GM23338 (cell line): Measurements from ENCODE around the gene KRT33B. TPM values are rescaled to one million over a fixed set of nuclear protein-coding genes. Genes with fewer than 3 reads are reported as not detected.
A peak's percentile ranks its signal among the peaks of the same experiment; 100 is the strongest.

Experiments used
- ATAC-seq: fragments of 200-7000 bp; cut with Tn5 transposase; 3 replicates; pipeline ENCODE4 v1.9.1; 2020
- DNase-seq: peaks from one replicate; pipeline ENCODE4 v3.0.0-alpha.2; 2015; ENCODE audit warnings: low spot score
- H2AFZ ChIP-seq: fragments of 200-600 bp; sonication (generic); 2 replicates; pipeline ENCODE4 v1.8.0; 2016; ENCODE audit warnings: antibody characterized with exemption, mild to moderate bottlenecking, moderate library complexity
- H3F3A ChIP-seq: fragments of 200-600 bp; sonication (generic); replicated peaks from 2 replicates; pipeline ENCODE4 v1.8.0; 2017; ENCODE audit warnings: antibody characterized with exemption, mixed run types, low read depth
- H3K27ac ChIP-seq: fragments of 200-600 bp; sonication (generic); 2 replicates; pipeline ENCODE4 v1.6.1; 2016; ENCODE audit warnings: low read depth
- H3K27me3 ChIP-seq: fragments of 200-600 bp; sonication (generic); 2 replicates; pipeline ENCODE4 v1.8.0; 2016; ENCODE audit warnings: mild to moderate bottlenecking, mixed run types, moderate library complexity; ENCODE audit not compliant: insufficient read depth
- H3K36me3 ChIP-seq: fragments of 200-600 bp; sonication (generic); 2 replicates; pipeline ENCODE4 v1.8.0; 2016; ENCODE audit warnings: mild to moderate bottlenecking; ENCODE audit not compliant: insufficient read depth
- H3K4me1 ChIP-seq: fragments of 200-600 bp; sonication (generic); 2 replicates; pipeline ENCODE4 v1.8.0; 2016; ENCODE audit warnings: mild to moderate bottlenecking, moderate library complexity; ENCODE audit not compliant: insufficient read depth
- H3K4me2 ChIP-seq: fragments of 200-600 bp; sonication (generic); 2 replicates; pipeline ENCODE4 v1.7.1; 2017; ENCODE audit warnings: mixed run types
- H3K4me3 ChIP-seq: fragments of 200-600 bp; sonication (generic); 2 replicates; pipeline ENCODE4 v1.6.1; 2016; ENCODE audit warnings: mixed run types
- H3K79me2 ChIP-seq: fragments of 200-600 bp; sonication (generic); replicated peaks from 2 replicates; pipeline ENCODE4 v1.8.0; 2017; ENCODE audit warnings: mild to moderate bottlenecking; ENCODE audit not compliant: insufficient read depth
- H3K9me2 ChIP-seq: fragments of 200-600 bp; sonication (generic); 2 replicates; pipeline ENCODE4 v1.8.0; 2017; ENCODE audit not compliant: insufficient read depth
- H4K20me1 ChIP-seq: fragments of 200-600 bp; sonication (generic); replicated peaks from 2 replicates; pipeline ENCODE4 v1.8.0; 2017; ENCODE audit warnings: mild to moderate bottlenecking; ENCODE audit not compliant: insufficient read depth
- H3K27ac Mint-ChIP-seq: 2 replicates; pipeline ENCODE4 v1.8.0; 2020; ENCODE audit warnings: inconsistent platforms, mild to moderate bottlenecking, moderate library complexity, mixed read lengths
- H3K27me3 Mint-ChIP-seq: 3 replicates; pipeline ENCODE4 v1.8.0; 2022; ENCODE audit warnings: low read depth, mild to moderate bottlenecking, moderate library complexity, mixed read lengths, inconsistent platforms; ENCODE audit not compliant: insufficient read depth, poor library complexity
- H3K36me3 Mint-ChIP-seq: 3 replicates; pipeline ENCODE4 v1.8.0; 2021; ENCODE audit warnings: low read depth, mild to moderate bottlenecking, inconsistent platforms, moderate library complexity, mixed read lengths
- H3K4me1 Mint-ChIP-seq: 3 replicates; pipeline ENCODE4 v1.8.0; 2020; ENCODE audit warnings: mild to moderate bottlenecking, inconsistent platforms, mixed read lengths
- H3K4me3 Mint-ChIP-seq: 3 replicates; pipeline ENCODE4 v1.8.0; 2021; ENCODE audit warnings: moderate library complexity, mild to moderate bottlenecking, inconsistent platforms, mixed read lengths
- H3K9me3 Mint-ChIP-seq: 3 replicates; pipeline ENCODE4 v1.8.0; 2020; ENCODE audit warnings: moderate library complexity, mild to moderate bottlenecking, inconsistent platforms, mixed read lengths
- EZH2 ChIP-seq: fragments of 200-600 bp; sonication (generic); IDR thresholded peaks from one replicate; pipeline ENCODE4 v1.8.0; 2017; ENCODE audit warnings: antibody characterized with exemption, mild to moderate bottlenecking, low read depth; ENCODE audit not compliant: unreplicated experiment
- EZH2phosphoT487 ChIP-seq: fragments of 200-600 bp; sonication (generic); IDR thresholded peaks from one replicate; pipeline ENCODE4 v1.8.1; 2018; ENCODE audit warnings: antibody characterized with exemption; ENCODE audit not compliant: unreplicated experiment
- NANOG ChIP-seq: IDR thresholded peaks from 2 replicates; pipeline ENCODE4 v1.6.1; 2016; ENCODE audit warnings: antibody characterized with exemption, borderline replicate concordance
- POLR2AphosphoS5 ChIP-seq: IDR thresholded peaks from 2 replicates; pipeline ENCODE4 v1.6.1; 2016; ENCODE audit warnings: antibody characterized with exemption, low read depth
- STAT1 ChIP-seq: IDR thresholded peaks from one replicate; pipeline ENCODE4 v1.6.1; 2016; ENCODE audit warnings: antibody characterized with exemption; ENCODE audit not compliant: unreplicated experiment
- ZNF114 ChIP-seq: fragments of 250-450 bp; sonication (Bioruptor Pico); IDR thresholded peaks from 2 replicates; pipeline ENCODE4 v1.5.0; 2020; ENCODE audit warnings: mild to moderate bottlenecking, moderate library complexity
- polyA plus RNA-seq: library from polyadenylated mRNA; unstranded; fragments of >200 nt; fragmentation: Nextera tagmentation; extraction: Ambion mirVana; gene quantifications from 2 replicates; pipeline ENCODE4 v1.2.1, GENCODE V29; 2016
- total RNA-seq: library from RNA; depleted of rRNA; stranded (reverse); fragments of >200 nt; shearing (Covaris generic); gene quantifications from 2 replicates; pipeline ENCODE4 v1.2.3, GENCODE V29; 2014
- TF ChIP-seq, protein P1 (sequence below), 2 experiments: fragments of 200-600 bp in 1 of 2; sonication (generic) in 1 of 2; conservative IDR thresholded peaks; 2 replicates each; pipeline versions ENCODE4 v1.5.1 to v1.6.1; 2016 to 2017; ENCODE audit warnings: antibody characterized with exemption in 2 of 2, low read depth in 2 of 2, mild to moderate bottlenecking in 2 of 2, moderate library complexity in 1 of 2

The KRT33B gene
- total and polyA plus RNA-seq, 2 experiments from 2014 or later: not detected

DNA sequence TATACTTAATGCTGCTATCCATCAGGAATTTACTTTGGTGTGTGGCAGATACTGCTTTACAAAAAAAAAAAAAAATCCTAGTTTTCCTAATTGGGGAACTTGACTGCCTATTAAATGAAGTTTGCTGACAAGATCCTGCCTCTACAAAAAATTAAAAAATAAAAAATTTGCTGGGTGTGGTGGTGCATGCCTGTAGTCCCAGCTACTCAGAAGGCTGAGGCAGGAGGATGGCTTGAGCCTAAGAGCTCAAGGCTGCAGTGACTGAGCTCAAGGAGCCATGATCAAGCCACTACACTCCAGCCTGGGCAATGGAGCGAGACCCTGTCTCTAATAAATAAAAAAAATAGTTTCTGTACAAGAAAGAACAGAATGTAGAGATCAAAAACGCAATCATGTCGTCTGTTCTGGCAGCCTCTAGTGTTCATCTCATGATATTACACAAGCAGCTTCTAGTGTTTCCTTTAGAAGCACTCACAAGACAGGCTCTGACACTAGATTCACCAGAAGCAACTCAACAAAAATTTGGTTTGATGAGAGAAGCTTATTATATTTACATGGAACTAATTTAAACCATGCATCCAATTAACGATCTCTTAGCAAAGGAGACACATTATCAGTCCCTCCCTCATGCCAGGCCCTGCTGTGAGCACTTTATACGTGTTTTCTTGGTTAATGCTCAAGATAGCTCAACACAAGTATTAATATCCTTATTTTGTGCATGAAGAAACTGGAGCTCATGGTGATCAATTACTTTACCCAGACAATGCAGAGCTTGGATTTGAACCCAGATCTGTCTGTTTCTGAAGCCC, 47.3 kb downstream of the KRT33B start:
- Mint-ChIP-seq H3K4me1 (no peaks in the 10 kb centered on the region; the same call in 2 of the 3 replicates), H3K4me3 (no peak overlapping the region), H3K27ac (no peak overlapping the region), H3K9me3 (peaks cover 9% of the 10 kb centered on the region; the same call in 2 of the 3 replicates), H3K27me3 (peaks cover 9% of the 10 kb centered on the region), H3K36me3 (peaks cover 6% of the 10 kb centered on the region; the same call in 1 of the 3 replicates)
- no peak for TF ChIP-seq NANOG
- TF ChIP-seq, protein P1, sequence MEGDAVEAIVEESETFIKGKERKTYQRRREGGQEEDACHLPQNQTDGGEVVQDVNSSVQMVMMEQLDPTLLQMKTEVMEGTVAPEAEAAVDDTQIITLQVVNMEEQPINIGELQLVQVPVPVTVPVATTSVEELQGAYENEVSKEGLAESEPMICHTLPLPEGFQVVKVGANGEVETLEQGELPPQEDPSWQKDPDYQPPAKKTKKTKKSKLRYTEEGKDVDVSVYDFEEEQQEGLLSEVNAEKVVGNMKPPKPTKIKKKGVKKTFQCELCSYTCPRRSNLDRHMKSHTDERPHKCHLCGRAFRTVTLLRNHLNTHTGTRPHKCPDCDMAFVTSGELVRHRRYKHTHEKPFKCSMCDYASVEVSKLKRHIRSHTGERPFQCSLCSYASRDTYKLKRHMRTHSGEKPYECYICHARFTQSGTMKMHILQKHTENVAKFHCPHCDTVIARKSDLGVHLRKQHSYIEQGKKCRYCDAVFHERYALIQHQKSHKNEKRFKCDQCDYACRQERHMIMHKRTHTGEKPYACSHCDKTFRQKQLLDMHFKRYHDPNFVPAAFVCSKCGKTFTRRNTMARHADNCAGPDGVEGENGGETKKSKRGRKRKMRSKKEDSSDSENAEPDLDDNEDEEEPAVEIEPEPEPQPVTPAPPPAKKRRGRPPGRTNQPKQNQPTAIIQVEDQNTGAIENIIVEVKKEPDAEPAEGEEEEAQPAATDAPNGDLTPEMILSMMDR (conservative IDR thresholded peaks at IDR 0.05; ENCODE audit: low read depth in 2 of 2): peak; percentile 61 to 72
- H3K27ac ChIP-seq: no peak overlapping the region
- H3K4me2 ChIP-seq: no peak overlapping the region
- peak; percentile 57 for ATAC-seq
- no peaks in the 10 kb centered on the region for H3K36me3 ChIP-seq
- H3K27me3 ChIP-seq: no peaks in the 10 kb centered on the region
- H3F3A ChIP-seq: no peaks in the 10 kb centered on the region
- H4K20me1 ChIP-seq: no peaks in the 10 kb centered on the region
- peak; percentile 67 for DNase-seq
- no peaks in the 10 kb centered on the region for H3K9me2 ChIP-seq
- H3K4me3 ChIP-seq: no peak overlapping the region
- no peaks in the 10 kb centered on the region for H3K79me2 ChIP-seq
- H2AFZ ChIP-seq: no peak overlapping the region
- H3K4me1 ChIP-seq: no peaks in the 10 kb centered on the region

DNA sequence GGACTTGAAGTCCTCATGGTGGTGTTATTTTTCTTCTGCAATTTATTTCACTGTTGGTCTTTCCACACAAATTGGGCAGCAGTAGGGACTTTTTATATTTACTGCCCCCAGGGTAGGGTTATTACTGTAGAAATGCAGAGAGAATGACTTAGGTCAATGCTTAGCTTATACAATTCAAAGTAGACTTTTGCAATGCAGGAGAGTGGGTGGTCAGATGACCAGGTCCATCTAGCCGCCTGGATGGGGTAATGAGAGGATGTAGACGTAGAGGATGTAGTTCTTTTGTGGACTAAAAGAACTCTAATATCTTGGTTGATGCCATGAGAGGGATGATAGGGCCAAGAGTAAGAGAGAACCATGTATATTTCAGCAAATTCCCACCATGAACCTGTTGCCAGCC, 51.4 kb downstream of the KRT33B start:
- Histone ChIP-seq H3F3A (no peaks in the 10 kb centered on the region), H3K4me1 (no peaks in the 10 kb centered on the region), H4K20me1 (no peaks in the 10 kb centered on the region), H3K27ac (no peak overlapping the region), H3K9me2 (no peaks in the 10 kb centered on the region), H3K79me2 (no peaks in the 10 kb centered on the region), H3K4me3 (no peak overlapping the region), H2AFZ (no peak overlapping the region), H3K4me2 (no peak overlapping the region), H3K36me3 (no peaks in the 10 kb centered on the region), H3K27me3 (no peaks in the 10 kb centered on the region)
- Mint-ChIP-seq H3K36me3 (peaks cover 6% of the 10 kb centered on the region; the same call in 1 of the 3 replicates), H3K27me3 (peaks cover 4% of the 10 kb centered on the region), H3K9me3 (peaks cover 9% of the 10 kb centered on the region; the same call in 2 of the 3 replicates), H3K4me1 (no peaks in the 10 kb centered on the region; the same call in 2 of the 3 replicates), H3K4me3 (no peak overlapping the region), H3K27ac (no peak overlapping the region)
- ATAC-seq (no peak), DNase-seq (no peak)
- TF ChIP-seq ZNF114 (CRISPR knock-in tag) (no peak), EZH2phosphoT487 (no peak), NANOG (no peak), POLR2AphosphoS5 (no peak), STAT1 (no peak), EZH2 (no peak)
- TF ChIP-seq, protein P1 (conservative IDR thresholded peaks at IDR 0.05; ENCODE audit: low read depth in 2 of 2): no peak
